Activated gamma-delta T cell treated with Interleukin-2 at 50 U/mL for 16 hours (primary cell): Measurements from ENCODE around the gene ZDHHC15.
"Not testable (repeated sequence)": the region's sequence is repeated elsewhere in the genome, so short reads cannot be mapped to it uniquely, and the experiment has no call there.

ENCODE experiments used
- DNase-seq: peaks from one replicate; pipeline ENCODE4 v3.0.0-alpha.2; 2020

ZDHHC15 gene

GRCh38 chrX:75522565-75523431, at the start of gene ZDHHC15:
Gene ZDHHC15 (minus strand): TSS chrX:75523037. CDS start chrX:75523024, 13 bp downstream.
- peak; percentile 11 for DNase-seq

- DNase-seq: not testable (repeated sequence)
Measured at GRCh38 chrX:75560544-75560943, 37.7 kb upstream of the ZDHHC15 start.

GRCh38 chrX:75547783-75548182, 24.9 kb upstream of the ZDHHC15 start:
- DNase-seq: no peak

- no peak for DNase-seq
Measured at GRCh38 chrX:75546724-75547511, 24.1 kb upstream of the ZDHHC15 start.

GRCh38 chrX:75544786-75545185, 21.9 kb upstream of the ZDHHC15 start:
- DNase-seq: no peak

GRCh38 chrX:75483933-75484332, 38.9 kb downstream of the ZDHHC15 start:
- no peak for DNase-seq

GRCh38 chrX:75461780-75462179, 61.1 kb downstream of the ZDHHC15 start:
- not testable (repeated sequence) for DNase-seq

GRCh38 chrX:75421688-75422230, 101.1 kb downstream of the ZDHHC15 start:
- DNase-seq: no peak

- DNase-seq: not testable (repeated sequence)
Measured at GRCh38 chrX:75407153-75407552, 115.7 kb downstream of the ZDHHC15 start.

GRCh38 chrX:75390470-75390869, 132.4 kb downstream of the ZDHHC15 start:
- no peak for DNase-seq

GRCh38 chrX:75369721-75370120, 153.1 kb downstream of the ZDHHC15 start:
- no peak for DNase-seq

GRCh38 chrX:75366861-75367260, 156.0 kb downstream of the ZDHHC15 start:
- DNase-seq: no peak

GRCh38 chrX:75365243-75365975, 157.4 kb downstream of the ZDHHC15 start:
- DNase-seq: no peak

GRCh38 chrX:75361788-75362187, 161.0 kb downstream of the ZDHHC15 start:
- DNase-seq: no peak

GRCh38 chrX:75348601-75349000, 174.2 kb downstream of the ZDHHC15 start:
- DNase-seq: not testable (repeated sequence)

- no peak for DNase-seq
Measured at GRCh38 chrX:75337525-75337924, 185.3 kb downstream of the ZDHHC15 start.

GRCh38 chrX:75335127-75335458, 187.7 kb downstream of the ZDHHC15 start:
- DNase-seq: no peak

GRCh38 chrX:75334407-75335126, 188.3 kb downstream of the ZDHHC15 start:
- DNase-seq: not testable (repeated sequence)

GRCh38 chrX:75327607-75328006, 195.2 kb downstream of the ZDHHC15 start:
- no peak for DNase-seq
